SW480 (cell line): ENCODE data around the gene HIF3A.
A peak's percentile ranks its signal among the peaks of the same experiment; 100 is the strongest.
"Not testable (repeated sequence)": the region's sequence is repeated elsewhere in the genome, so short reads cannot be mapped to it uniquely, and the experiment has no call there.

Experiments
- DNase-seq: peaks from one replicate; pipeline ENCODE4 v3.0.0-alpha.2; 2016; ENCODE audit warnings: low spot score

HIF3A gene

GRCh38 chr19:46294494-46294893, 2.3 kb upstream of the HIF3A start:
- DNase-seq: no peak

DNA sequence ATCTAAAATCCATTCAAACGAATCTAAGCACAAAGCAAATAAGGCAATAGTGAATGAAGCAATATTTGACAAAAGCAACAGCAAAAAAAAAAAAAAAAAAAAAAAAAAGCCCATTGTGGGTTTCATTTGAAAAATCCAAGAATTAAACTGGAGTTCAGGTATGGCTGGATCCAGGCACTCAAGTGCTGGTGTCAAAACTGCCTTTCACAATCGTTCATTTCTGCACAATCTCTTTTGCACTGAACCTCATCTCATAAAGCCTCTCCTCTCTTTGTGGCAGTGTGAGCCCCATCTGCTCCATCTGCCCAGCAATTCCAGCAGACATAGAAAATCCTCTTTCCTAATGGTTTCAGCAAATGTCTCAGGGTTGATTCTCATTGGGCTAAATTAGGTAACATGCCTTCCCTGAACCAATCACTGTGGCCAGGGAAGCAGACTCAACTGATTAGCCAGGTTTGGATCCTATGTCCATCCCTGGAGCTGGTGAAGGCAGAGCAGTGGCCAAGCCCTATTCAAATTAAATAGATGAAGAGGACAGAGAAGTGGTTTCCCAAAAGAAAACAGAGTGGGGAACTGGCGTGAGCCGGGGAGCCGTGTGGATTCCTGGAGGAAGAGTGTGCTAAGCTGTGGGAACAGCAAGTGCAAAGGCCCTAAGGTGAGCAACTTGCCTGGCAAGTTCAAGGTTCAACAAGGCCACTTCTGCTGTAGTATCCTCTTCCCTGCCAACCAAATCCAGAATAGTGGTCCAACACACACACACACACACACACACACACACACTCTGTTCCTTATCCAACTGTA, 1.2 kb upstream of the HIF3A start:
- no peak for DNase-seq

DNA sequence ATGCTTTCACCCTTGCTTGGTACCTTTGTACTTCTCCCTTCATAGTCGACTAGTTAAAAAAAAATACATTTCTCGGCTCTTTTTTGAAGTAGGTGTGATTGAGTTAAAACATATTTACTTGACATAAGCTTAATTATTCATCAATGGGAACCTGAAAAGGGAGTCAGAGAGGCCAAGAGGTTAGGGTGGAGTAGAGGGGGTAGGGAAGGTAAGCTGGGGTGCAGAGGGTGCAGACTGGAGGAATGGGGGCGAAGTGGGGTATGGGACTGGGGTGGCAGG, 701 bp upstream of the HIF3A start:
- no peak for DNase-seq

GRCh38 chr19:46297700-46298478, 1.0 kb downstream of the HIF3A start:
- DNase-seq: no peak

DNA sequence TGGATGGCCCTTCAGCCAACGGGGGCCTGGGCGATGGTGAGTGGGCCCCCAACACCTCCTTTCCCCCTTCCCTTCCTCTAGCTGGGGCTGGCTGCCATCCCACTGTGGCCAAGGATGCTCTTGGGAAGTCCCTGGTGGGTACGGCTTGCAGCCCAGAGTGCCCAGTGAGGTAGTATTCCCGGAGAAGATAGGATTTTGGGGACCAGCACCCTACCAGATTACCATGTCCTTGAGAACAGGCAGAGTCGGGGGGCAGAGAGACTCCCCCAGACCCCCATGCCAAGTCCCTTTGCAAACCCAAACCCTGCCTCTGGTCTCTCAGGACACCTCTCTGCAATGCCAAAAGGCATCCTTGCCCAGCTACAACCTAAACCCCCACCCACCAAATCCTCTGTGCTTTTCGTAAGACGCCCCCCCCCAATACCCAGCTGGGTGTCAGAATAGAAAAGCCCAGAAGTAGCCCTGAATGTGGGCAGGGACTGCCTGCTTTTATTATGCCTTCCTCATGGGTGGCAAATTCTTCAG, 1.7 kb downstream of the HIF3A start:
- no peak for DNase-seq

GRCh38 chr19:46299004-46299509, 2.2 kb downstream of the HIF3A start:
- DNase-seq: peak; percentile 61

GRCh38 chr19:46299695-46300094, 2.9 kb downstream of the HIF3A start:
- no peak for DNase-seq

- DNase-seq: no peak
These were observed 6.5 kb downstream of the HIF3A start for GRCh38 chr19:46303322-46303690.

DNA sequence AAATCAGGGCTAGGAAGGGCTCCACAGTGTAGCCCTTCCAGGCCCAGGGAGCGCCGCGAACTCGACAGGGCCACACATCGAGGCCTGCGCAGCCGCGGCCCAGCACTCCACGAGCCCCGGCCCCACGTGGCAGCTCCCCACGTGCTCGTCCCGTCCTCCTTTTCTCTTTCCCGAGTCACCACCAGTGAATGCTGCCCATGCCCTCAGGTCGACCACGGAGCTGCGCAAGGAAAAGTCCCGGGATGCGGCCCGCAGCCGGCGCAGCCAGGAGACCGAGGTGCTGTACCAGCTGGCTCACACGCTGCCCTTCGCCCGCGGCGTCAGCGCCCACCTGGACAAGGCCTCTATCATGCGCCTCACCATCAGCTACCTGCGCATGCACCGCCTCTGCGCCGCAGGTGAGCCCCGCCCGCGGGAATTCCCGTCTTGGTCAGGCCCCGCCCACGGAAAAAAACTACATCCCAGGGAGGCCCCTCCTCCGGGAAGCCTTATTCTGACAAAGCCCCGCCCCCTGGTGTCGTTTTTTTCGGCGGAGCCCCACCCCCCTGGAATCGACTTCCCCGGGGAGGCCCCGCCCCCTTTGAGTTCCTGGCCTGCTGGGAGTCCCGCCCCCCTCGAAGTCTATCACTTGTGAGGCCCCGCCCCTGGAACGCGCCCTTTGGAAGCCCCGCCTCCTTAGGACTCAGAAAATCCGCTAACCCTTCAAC, 7.0 kb downstream of the HIF3A start:
- peak; percentile 67 for DNase-seq

GRCh38 chr19:46306501-46306900, 9.7 kb downstream of the HIF3A start:
- DNase-seq: no peak

GRCh38 chr19:46308510-46308909, 11.7 kb downstream of the HIF3A start:
- no peak for DNase-seq

- DNase-seq: no peak
These were observed 12.2 kb downstream of the HIF3A start for GRCh38 chr19:46309056-46309455.

DNA sequence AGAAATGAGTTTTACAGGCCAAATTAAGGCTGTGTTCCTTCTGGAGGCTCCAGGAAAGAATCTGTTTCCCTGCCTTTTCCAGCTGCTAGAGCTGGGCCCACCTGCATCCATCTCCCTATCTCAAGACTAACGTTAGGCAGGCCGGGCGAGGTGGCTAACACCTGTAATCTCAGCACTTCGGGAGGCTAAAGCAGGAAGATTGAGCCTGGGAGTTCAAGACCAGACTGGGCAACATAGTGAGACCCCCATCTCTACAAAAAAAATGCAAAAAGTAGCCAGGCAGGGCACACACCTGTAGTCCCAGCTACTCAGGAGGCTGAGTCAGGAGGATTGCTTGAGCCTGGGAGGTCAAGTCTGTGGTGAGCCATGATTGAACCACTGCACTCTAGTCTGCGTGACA, 14.6 kb downstream of the HIF3A start:
- no peak for DNase-seq

DNA sequence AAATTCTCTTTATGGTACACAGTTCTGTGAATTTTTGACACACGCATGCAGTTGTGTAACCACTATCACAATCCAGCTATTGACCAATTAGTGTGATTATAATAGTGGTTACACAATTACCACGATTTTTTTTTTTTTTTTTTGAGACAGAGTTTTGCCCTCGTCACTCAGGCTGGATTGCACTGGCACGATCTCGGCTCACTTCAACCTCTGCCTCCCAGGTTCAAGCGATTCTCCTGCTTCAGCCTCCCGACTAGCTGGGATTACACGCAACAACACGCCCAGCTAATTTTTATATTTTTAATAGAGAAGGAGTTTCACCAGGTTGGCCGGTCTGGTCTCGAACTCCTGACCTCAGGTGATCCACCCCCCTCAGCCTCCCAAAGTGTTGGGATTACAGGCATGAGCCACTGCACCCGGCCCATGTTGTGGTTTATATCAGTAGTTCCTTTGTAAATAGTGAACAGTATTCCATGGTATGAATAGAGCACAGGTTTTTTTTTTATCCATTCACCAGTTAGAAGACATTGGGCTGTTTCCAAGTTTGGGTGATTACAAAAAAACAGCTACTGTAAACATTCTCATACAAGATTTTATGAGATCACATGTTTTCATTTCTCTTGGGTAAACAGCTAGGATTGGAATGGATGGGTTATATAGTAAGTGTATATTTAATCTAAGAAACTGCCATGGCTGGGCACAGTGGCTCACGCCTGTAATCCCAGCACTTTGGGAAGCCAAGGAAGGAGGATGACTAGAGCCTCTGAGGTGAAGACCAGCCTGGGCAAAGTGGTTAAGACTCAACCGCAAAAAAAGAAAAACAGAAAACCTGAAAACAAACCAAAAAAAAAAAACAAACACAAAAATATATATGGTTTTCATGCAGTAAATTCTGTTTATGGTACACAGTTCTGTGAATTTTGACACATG, 17.0 kb downstream of the HIF3A start:
- not testable (repeated sequence) for DNase-seq

GRCh38 chr19:46317339-46317738, 20.5 kb downstream of the HIF3A start:
- DNase-seq: no peak

- DNase-seq: no peak
These were observed 22.8 kb downstream of the HIF3A start for GRCh38 chr19:46319613-46320012.

DNA sequence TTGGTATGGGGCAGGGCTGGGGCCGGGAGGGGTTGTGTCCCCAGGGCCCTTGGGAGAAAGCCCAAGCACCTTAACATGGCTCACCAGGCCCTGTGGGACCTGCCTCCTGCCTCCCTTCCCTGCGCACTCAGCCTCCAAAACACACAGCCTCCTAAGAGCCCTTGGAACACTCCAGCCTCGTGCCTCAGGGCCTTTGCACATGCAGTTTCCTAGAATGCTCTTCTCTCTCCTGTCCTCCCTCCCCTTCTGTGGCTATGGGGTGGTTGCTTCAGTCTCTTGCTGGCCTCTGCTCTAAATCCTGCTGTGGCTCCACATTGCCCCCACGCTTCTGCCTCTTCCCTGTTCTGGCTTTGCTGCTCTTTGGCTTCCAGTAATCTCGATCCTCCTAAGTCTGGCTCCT, 23.7 kb downstream of the HIF3A start:
- no peak for DNase-seq

- DNase-seq: no peak
These were observed 24.8 kb downstream of the HIF3A start for GRCh38 chr19:46321653-46322052.

DNA sequence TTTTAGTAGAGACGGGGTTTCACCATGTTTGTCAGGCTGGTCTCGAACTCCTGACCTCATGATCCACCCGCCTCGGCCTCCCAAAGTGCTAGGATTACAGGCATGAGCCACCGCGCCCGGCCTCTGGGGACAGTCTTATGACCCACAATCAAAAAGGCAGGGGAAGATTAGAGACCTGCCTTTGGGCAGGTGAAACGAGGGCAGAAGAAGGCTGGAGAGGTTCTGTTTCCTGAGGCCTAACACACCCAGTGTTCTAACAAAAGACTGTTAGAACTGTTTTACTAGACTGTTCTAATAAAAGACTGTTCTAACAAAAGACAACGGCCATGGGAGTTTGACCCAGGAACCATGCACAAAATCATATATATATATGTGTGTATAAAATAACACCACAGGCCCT, 26.4 kb downstream of the HIF3A start:
- not testable (repeated sequence) for DNase-seq

DNA sequence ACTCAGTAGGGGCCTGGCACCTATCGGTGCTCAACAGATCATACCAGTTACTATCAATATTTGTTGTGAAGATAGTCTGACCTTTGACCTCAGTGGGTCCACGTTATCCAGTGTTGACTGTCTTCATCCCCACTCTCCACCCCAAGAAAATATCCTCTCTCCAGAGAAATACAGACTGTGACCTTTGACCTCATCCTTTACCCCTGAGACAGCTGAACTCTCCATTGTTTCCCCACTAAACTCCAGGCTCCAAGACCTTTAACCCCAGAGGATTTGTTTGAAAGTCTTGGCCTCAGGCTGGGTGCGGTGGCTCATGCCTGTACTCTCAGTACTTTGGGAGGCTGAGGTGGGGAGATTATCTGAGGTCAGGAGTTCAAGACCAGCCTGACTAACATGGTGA, 27.4 kb downstream of the HIF3A start:
- no peak for DNase-seq

- no peak for DNase-seq
These were observed 29.8 kb downstream of the HIF3A start for GRCh38 chr19:46326608-46327007.

DNA sequence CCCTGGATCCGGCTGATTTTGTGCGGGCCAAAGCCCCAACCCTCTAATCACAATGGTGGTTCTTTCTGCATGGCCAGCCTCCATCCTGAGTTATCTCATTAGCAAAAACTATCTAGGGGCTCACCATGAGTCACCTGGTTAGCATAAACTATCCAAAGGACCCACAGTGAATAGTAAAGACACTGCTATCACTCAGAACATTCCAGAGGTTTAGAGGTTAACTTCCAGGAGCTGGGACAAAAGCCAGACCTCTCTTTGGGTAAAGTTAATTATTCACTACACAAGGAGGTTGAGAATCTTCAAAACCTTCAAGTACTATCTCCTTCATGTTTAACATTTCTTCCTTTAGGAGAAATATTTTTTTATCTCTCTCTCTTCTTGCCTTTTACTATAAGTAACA, 31.2 kb downstream of the HIF3A start:
- no peak for DNase-seq
